Measurements from ENCODE around the gene TNNC2. TPM values are rescaled to one million over a fixed set of nuclear protein-coding genes. Genes with fewer than 3 reads are reported as not detected.

The TNNC2 gene
- total RNA-seq, 1 experiment from 2014 or later = 4.6 TPM

GRCh38 chr20:45822857-45823256 lies 4.3 kb downstream of the TNNC2 start:
- Histone ChIP-seq H3K79me1 (ENCODE audit: insufficient read depth, low read depth, low read length, poor library complexity, severe bottlenecking) (no peaks in the 10 kb centered on the region), H2AK5ac (ENCODE audit: insufficient read length, low read length) (no peak overlapping the region), H2BK12ac (ENCODE audit: insufficient read length, low read depth, low read length) (no peak overlapping the region), H2AFZ (ENCODE audit: low read length) (no peak overlapping the region), H2BK20ac (ENCODE audit: low read depth, low read length, poor library complexity, severe bottlenecking) (no peak overlapping the region), H2BK120ac (ENCODE audit: low read depth, low read length, poor library complexity, severe bottlenecking) (no peak overlapping the region), H3K4me1 (ENCODE audit: insufficient read depth, low read length) (no peaks in the 10 kb centered on the region), H3K79me2 (ENCODE audit: insufficient read depth, low read length) (no peaks in the 10 kb centered on the region), H3K18ac (ENCODE audit: insufficient read length, low read depth, low read length) (no peak overlapping the region), H4K5ac (ENCODE audit: insufficient read length, low read depth, low read length) (no peak overlapping the region), H3K56ac (ENCODE audit: insufficient read length, low read depth, low read length) (no peak overlapping the region), H2BK5ac (ENCODE audit: insufficient read length, low read length) (no peak overlapping the region), H4K20me1 (ENCODE audit: control insufficient read depth, insufficient read depth, insufficient read length) (no peaks in the 10 kb centered on the region), H3K9me3 (ENCODE audit: control insufficient read depth, low read depth, low read length) (no peaks in the 10 kb centered on the region), H3K14ac (ENCODE audit: insufficient read depth, low read length) (no peak overlapping the region), H3K4ac (ENCODE audit: low read depth, low read length) (no peak overlapping the region), H4K8ac (replicated peaks; ENCODE audit: insufficient read length, low read depth, low read length) (no peak overlapping the region), H3K27ac (ENCODE audit: insufficient read length, low read depth, low read length) (no peak overlapping the region), H4K91ac (ENCODE audit: insufficient read length, low read depth, low read length) (no peak overlapping the region), H3T11ph (ENCODE audit: low read length) (no peak overlapping the region), H3K23me2 (ENCODE audit: insufficient read length, low read depth, low read length, poor library complexity, severe bottlenecking) (no peaks in the 10 kb centered on the region), H3K9ac (ENCODE audit: extremely low read depth, insufficient read length, low read length) (no peak overlapping the region), H3K23ac (ENCODE audit: insufficient read length, low read depth, low read length) (no peak overlapping the region), H2BK15ac (ENCODE audit: low read depth, low read length) (no peak overlapping the region), H3K27me3 (ENCODE audit: insufficient read depth, low read length) (no peaks in the 10 kb centered on the region; the same call in 1 of the 2 replicates), H3K4me2 (ENCODE audit: insufficient read depth, insufficient read length, low read length) (no peak overlapping the region)
- TF ChIP-seq CTCF (conservative IDR thresholded peaks at IDR 0.05) = no peak
- peaks cover 0 to 1% (median 0%) of the 10 kb centered on the region in 3 experiments; a peak in 1 of 7 replicates for H3K36me3 Mint-ChIP-seq (ENCODE audit: insufficient read depth in 1 of 3, low read depth in 3 of 3)
- no peaks in the 10 kb centered on the region; a peak in 1 of 5 replicates for H3K9me3 Mint-ChIP-seq
- H3K27me3 Mint-ChIP-seq (ENCODE audit: low read depth) = peaks cover 28% of the 10 kb centered on the region
- peaks cover 22 to 36% of the 10 kb centered on the region in 2 experiments for H3K4me1 Mint-ChIP-seq
- no peak for DNase-seq
- no peak overlapping the region; a peak in 1 of 5 replicates for H3K4me3 Mint-ChIP-seq
- WGBS (ENCODE audit: extremely low coverage, insufficient read length, low lambda C conversion rate) = no CpG with 5 or more reads among the region's 24 CpGs
- no peak overlapping the region for H3K27ac Mint-ChIP-seq

All from H9 (cell line).